T-helper 1 cell treated with Interleukin-12 subunit alpha and Interleukin-12 subunit beta and Interleukin-4 antibody, amounts not matched to agents 30 ng/mL and 1 ng/mL, for 36 hours (primary cell): ENCODE measurements around the gene SFT2D2. TPM values are rescaled to one million over a fixed set of nuclear protein-coding genes. Genes with fewer than 3 reads are reported as not detected.
"Not testable (repeated sequence)": the region's sequence is repeated elsewhere in the genome, so short reads cannot be mapped to it uniquely, and the experiment has no call there.

Source experiments
- intact Hi-C: fragments of 100-400 bp; cut with micrococcal nuclease; formaldehyde crosslinking; loops from one replicate; pipeline ENCODE4 v1.15.1; 2024
- total RNA-seq: library from RNA; stranded (reverse); gene quantifications from 2 replicates; pipeline ENCODE4 v1.2.3, GENCODE V29; 2022

The SFT2D2 gene
- 84.5 and 86.4 TPM in 2 replicates for total RNA-seq

DNA sequence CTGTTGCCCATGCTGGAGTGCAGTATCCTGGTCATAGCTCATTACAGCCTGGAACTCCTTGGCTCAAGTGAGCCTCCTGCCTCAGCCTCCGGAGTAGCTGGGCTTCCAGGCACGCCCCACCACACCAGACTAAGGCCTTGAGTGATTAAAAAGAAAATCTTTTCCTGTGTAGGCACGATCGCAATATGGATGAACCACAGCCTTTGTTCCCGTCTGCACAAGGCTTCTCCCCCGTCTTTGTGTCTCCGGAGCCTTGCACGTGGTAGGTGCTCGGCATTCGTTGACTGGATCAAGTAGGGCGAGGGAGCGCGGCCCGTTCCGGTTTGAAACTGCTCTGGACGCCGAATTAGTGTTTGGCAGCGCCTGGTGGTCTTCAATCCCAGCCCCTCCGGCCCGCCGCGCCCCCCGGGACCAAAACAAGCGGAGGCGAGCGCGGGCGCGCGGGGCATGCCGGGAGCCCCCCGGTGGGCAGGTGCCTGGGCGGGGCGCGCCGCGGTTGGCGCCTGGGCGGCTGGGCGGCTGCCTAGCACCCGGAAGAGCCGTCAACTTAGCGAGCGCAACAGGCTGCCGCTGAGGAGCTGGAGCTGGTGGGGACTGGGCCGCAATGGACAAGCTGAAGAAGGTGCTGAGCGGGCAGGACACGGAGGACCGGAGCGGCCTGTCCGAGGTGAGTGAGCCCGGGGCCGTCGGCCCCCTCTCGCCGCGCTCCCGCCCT lies at the start of gene SFT2D2:
SFT2D2 (plus strand) TSS at position 529 of the 715 bp plus-strand sequence; CDS start at position 605, 76 bp downstream.
- intact Hi-C loops = loop anchor here (1.0 to 5.0 kb wide), 4 partner anchors 47 to 881 kb away; partner anchors contain the start of genes ATP1B1, DCAF6, MPC2 and MPZL1

DNA sequence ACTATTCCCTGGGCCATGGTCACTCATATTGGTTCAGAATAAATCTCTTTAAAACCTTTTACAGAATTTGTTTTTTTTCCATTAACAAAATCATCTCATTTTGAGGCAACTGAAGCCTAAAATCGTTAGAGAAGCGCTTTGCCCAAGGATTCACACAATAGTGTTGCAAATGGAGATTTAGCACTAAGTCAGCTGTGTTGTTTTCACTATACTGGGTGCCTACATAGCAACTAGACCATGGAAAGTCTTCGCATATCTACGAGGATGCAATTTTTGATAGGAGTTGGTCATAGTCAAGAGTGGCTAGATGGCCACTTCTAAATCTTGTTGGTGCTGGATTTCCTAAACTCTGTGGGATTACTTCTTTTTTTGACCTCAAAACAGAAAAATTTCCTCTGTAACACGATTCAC lies 47.6 kb upstream of the SFT2D2 start:
- intact Hi-C loops = loop anchor here (1.0 to 5.0 kb wide), 19 partner anchors 33 to 1894 kb away; partner anchors contain the start of genes ATP1B1, DCAF6, KIFAP3 and METTL18

DNA sequence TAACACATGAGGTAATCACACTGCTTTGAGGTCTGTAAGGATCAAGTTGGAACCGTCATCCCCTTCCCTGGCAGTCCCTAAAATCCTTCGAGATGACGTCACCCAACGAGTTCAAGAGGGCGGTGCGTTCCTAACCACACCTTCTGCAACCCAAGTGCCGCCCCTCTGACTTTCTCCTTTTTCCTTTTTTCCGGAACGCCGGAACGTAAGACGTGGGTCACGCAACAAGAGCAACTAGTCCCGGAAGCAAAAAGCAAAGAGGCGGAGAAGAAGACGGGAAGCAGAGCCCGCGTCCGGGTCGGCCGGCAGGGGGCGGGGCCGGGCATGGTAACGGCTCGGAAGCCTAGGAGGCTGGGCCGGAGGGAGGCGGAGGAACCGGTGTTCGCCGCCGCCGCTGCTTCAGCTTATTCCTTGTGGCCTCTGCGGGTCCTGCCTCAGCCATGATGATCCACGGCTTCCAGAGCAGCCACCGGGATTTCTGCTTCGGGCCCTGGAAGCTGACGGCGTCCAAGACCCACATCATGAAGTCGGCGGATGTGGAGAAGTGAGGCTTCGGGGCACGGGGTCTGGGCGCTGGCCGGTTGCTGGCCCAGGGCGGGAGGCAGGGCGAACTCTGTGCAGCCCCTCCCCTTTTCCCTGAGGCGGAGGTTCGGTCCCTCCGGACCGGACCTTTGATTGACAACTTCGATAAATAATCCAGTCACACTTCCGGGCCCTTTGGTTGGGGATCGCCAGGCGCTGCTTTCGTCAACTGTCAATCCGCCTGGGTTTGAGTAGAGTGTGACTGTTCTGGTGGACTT lies 47.0 kb upstream of the SFT2D2 start, which contains the start of gene TIPRL:
TIPRL (plus strand) TSS at position 325 of the 800 bp plus-strand sequence; CDS start at position 441, 116 bp downstream.
- intact Hi-C loops = loop anchor here (1.0 to 5.0 kb wide), 20 partner anchors 34 to 1893 kb away; partner anchors contain the start of genes ATP1B1, DCAF6, KIFAP3 and METTL18

DNA sequence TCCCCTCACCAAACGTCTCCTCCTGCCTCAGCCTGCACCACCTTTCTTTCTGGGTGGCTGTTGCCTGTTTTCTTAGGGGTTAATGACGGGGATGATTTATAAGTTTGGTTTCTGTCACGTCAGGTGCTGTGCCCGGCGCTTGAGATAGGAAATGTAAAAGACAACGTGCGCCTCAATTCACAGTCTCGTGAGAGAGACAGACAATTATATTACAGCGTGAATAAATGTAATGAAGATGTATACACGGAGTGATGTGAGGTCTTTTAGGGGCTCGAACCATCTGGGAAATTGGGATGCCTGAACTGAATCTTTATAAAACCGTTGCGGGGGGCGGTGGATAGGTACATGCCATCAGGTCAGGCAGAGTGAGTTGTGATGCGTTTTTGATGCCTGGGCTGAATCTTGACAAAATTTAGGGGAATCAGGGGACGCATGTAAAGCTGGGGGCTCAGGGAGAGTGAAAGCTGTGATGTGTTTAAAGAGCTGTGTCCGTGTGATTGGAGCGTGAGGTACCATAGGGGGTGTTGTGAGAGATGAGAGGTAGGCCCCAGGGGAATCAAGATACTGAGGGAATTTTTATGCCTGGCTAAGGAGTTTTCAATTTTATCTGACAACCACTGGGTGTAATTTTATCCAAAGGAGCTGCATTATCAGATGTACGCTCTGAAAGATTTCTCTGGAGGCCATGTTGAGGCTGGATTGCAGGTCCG lies 46.2 kb upstream of the SFT2D2 start:
- intact Hi-C loops = loop anchor here (1.0 to 5.0 kb wide), 9 partner anchors 35 to 1893 kb away; partner anchors contain the start of genes KIFAP3 and POGK

DNA sequence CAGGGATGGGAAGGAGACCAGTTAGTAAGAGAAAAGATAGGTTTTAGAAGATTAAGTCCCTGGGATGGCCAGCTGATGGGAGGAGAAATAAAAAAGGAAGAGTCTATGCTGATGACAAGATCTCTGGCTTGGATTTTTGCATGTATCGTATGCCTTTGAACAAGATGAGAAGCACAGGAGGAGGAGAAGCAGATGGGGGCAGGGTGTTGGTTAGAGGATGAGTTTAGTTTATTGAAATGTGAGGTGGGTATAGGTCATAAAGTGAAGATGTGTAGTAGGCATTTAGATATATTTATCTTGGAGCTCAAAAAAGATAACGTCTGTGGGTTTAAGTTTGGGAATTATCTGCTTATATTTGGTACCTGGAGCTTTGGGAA lies 45.7 kb upstream of the SFT2D2 start:
- intact Hi-C loops = no loop called here

DNA sequence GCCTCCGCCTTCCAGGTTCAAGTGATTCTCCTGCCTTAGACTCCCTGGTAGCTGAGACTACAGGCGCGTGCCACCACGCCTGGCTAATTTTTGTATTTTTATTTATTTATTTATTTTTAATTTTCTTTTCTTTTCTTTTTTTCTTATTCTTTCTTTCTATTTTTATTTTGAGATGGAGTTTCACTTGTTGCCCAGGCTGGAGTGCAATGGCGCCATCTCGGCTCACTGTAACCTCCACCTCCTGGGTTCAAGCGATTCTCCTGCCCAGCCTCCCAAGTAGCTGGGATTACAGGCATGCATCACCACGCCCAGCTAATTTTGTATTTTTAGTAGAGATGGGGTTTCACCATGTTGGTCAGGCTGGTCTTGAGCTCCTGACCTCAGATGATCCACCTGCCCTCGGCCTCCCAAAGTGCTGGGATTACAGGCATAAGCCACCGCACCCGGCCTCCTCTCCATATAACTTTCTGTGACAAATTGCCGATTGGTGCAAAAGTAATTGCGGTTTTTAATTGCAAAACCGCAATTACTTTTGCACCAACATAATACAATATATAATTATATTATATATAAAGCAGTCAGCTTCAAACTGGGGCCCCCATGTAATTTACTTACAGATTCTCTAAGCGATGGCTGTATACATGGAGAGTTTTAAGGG lies 44.6 kb upstream of the SFT2D2 start:
- intact Hi-C loops = not testable (repeated sequence)

DNA sequence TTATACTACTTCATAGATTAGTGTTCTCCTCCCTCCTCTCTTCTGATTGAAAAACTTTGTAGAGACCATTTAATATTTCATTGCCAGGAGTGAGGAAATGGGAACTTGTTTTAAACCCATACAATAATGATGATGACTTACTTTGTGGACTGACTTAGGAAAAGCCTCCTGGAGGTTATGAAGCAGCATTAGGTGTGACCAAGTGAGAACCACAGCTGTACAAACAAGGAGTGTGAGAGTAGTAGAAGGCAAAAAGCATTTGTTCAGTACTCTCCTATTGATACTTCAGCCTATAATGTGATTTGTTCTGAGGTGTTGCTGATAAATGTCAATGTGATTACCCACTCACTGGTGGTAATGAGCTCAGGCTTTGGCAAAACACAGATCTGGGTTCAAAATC lies 38.6 kb upstream of the SFT2D2 start:
- intact Hi-C loops = no loop called here

DNA sequence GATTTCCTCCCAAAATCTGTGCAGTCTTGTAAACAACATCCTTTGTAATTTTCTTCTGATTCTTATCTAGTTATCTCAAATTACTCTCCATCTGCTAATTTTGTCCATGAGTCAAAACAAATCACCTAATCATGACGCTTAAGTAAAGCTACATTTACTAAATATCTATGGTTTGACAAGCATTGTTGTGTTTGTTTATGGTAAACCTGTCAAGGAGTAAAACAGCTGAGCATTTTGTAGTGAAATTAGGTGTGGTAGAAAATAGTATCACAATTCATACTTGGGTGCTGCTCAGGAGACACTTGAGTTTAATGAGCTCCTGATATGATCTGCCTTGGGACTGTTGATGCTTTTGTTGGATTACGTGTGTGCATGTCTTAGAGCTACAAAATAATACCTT lies 35.4 kb upstream of the SFT2D2 start:
- intact Hi-C loops = no loop called here

DNA sequence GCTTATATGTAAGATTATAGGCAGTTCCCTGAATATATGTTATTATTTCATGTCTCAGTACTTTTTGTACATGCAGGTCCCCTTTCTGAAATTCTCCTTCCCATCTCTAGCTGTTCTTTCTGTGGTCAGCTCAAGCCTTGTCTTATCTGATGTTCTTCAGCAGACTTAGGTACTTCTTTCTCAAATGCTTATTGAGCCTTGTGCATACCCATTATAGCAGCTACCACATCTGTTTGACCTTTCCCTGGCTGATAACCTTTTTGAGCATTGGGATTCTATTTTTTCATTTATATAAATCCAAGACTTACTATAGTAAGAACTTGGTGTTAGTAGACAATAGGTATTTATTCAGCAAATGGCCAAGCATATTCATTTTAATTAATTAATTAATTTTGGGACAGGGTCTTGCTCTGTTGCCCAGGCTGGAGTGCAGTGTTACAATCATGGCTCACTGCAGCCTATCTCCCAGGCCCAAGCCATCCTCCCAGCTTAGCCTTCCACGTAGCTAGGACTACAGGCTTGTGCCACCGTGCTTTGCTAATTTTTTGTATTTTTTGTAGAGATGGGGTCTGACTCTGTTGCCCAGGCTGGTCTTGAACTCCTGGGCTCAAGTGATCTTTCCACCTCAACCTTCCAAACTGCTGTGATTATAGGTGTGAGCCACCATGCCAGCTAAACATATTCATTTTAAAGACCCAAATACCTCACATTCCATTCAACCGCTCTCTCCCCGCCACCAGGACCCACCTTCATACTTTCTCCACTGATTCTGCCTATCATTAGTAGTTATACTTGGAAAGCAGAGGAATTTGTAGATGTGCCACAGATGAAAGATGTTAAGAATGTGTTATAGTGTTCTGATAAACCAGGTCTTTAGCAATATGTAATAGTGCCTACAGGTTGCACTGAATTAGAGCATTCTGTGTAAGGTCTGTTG lies 30.3 kb upstream of the SFT2D2 start:
- intact Hi-C loops = no loop called here

DNA sequence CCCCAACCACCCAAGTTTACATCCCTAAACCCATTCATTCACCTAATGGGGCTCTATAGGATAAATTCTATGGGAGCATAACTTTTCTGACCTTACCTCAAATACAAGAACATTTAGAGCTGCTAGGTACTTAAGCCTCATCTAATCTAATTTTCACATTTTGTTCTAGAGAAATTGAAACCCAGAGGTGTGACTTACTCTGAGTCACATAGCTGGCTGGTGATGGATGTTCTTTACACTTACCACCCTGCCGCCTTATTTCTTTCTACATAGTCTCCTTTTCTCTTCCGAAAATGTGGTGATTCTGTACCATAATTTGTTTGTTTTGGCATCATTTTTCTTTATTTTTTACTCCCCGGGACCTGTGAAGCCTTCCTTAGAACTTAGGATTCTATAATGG lies 26.7 kb upstream of the SFT2D2 start:
- intact Hi-C loops = no loop called here

DNA sequence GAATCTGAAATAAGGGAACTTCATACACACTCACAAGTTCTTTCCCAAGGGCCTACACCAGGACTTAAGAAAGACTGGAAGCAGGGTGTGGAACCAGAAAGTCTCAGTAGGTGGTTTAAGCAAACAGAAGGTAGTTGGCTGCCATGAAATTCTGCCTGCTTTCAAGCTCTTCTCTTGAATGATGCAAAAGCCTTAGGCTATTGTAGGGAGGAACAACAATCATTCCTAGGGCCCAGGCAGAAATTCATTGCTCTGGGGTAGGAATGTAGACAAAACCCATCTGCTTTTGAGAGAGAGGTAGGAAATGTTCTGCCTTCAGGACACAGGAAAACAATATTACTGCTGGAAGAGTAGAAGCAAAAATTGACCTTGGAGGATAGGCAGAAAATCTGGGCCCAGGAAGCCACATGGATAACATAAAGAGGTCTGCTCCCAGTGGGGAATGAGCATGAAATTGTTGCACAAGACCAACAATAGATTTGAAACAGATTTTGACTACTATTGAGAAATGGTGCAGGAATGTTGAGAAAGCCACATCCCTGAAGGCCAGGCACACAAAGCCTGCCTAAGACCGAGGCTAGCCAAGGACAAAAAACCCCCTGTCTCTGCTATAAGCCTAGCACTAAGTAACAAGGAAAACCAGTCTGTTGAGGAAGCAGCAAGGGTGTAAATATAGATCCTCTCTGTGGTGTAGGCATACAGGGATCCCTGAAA lies 22.7 kb upstream of the SFT2D2 start:
- intact Hi-C loops = no loop called here

DNA sequence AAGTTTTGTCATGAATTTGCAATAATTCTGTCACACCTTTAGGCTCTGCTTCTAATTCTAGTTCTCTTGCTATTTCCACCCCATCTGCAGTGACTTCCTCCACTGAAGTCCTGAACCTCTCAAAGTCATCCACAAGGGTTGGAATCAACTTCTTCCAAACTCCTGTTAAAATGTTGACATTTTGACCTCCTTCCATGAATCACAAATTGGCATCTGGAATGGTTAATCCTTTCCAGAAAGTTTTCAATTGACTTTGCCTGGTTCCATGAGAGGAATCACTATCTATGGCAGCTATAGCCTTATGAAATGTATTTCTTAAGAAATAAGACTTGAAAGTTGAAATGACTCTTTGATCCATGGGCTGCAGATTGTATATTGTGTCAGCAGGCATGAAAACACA lies 19.7 kb upstream of the SFT2D2 start:
- intact Hi-C loops = no loop called here

DNA sequence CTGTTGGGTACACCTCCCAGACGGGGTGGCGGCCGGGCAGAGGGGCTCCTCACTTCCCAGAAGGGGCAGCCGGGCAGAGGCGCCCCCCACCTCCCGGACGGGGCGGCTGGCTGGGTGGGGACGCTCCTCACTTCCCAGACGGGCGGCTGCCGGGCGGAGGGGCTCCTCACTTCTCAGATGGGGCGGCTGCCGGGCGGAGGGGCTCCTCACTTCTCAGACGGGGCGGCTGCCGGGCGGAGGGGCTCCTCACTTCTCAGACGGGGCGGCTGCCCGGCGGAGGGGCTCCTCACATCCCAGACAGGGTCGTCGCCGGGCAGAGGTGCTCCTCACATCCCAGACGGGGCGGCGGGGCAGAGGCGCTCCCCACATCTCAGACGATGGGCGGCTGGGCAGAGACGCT lies 18.1 kb upstream of the SFT2D2 start:
- intact Hi-C loops = not testable (repeated sequence)

DNA sequence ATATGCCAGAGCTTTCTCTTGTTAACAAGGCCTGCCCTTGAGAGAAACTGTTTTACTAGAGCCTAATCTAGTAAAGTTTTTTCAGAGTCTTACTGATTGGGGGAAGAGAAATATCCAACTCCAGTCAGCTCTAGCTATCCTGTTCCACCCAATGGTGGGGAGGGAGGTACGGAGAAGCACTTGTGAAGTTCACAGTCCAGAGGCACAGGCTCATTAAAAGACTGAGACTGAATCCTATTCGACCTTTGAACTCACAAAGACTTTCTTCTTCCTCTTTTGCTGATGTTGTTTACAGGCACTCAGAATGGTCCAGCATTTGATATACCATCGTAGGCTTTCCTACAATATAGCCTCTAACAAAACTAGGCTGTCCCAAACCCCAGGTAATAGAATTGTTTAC lies 15.5 kb upstream of the SFT2D2 start:
- intact Hi-C loops = no loop called here

DNA sequence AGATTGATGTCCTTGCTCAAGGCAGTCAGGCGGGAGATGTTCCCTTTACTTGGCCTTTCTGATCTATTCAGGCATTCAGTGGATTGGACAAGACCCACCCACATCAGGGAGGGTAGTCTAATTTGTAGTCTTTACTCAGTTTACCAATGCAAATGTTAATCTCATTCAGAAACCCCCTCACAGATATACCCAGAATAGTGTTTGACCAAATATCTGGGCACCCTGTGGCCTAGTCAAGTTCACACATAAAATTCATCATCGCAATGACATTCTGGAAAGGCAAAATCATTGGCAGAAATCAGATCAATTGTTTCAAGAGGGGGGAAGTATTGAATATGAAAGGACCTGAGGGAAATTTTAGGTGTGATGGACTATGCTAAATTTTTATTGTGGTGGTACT lies 12.5 kb upstream of the SFT2D2 start:
- intact Hi-C loops = no loop called here

DNA sequence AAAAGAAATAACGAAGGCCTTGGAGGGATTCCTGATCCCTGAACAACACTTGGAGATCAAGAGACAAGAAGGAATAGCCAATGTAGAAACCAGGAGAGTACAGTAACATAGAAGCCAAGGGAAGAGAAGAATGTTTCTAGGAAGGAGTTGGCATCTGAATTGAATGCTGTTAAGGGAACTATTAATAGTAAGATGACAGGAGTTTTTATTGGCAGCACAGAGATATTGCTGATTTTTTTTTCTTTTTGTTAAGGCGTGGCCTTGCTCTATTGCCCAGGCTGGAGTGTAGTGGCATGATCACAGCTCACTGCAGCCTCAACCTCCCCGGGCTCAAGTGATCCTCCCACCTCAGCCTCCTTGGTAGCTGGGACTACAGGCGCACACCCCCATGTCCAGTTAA lies 9.6 kb upstream of the SFT2D2 start:
- intact Hi-C loops = no loop called here

DNA sequence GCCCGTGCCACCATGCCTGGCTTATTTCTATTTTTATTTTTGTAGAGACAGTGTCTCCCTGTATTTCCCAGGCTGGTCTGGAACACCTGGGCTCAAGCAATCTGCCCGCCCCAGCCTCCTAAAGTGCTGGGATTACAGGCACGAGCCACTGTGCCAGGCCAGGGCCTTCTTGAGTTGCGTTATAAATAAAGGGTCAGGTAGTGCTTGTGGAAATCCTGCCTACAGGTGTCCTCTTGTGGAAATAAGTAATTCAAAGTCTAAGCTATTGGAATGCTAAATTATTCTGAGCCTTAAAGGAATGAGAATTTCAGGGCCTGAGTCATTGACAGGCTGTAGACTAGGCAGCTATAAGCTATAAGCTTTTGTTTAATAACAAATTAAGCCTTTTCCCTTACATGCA lies 8.1 kb upstream of the SFT2D2 start:
- intact Hi-C loops = no loop called here

DNA sequence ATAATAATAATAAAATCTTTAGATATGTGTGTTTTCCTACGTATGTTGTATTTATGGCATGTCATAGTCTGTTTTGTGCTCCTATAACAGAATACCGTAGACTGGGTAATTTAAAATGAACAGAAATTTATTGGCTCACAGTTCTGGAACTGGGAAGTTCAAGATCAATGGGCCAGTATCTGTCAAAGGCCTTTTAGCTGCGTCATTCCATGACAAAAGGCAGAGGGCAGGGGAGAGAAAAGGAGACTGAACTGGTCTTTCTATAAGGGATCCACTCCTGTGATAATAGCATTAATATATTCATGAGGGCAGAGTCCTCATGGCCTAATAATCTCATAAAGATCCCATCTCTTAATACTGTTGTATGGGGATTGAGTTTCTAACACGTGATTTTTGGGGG lies 7.1 kb upstream of the SFT2D2 start:
- intact Hi-C loops = no loop called here

DNA sequence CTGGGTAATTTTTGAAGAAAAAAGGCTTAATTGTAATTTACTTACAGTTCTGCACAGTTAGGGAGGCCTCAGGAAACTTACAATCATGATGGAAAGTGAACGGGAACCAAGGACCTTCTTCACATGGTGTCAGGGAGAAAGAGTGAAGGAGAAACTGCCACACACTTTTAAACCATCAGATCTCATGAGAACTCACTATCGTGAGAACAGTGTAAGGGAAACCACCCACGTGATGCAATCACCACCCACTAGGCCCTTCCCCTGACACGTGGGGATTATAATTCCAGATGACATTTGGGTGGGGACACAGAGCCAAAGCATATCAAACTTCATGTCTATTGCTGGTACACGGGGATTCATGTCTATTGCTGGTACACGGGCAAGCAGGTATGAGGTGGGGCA lies 5.3 kb upstream of the SFT2D2 start:
- intact Hi-C loops = no loop called here
